Measurements from ENCODE around the gene IL12B.
"Not testable (repeated sequence)": the region's sequence is repeated elsewhere in the genome, so short reads cannot be mapped to it uniquely, and the experiment has no call there.

IL12B gene

DNA sequence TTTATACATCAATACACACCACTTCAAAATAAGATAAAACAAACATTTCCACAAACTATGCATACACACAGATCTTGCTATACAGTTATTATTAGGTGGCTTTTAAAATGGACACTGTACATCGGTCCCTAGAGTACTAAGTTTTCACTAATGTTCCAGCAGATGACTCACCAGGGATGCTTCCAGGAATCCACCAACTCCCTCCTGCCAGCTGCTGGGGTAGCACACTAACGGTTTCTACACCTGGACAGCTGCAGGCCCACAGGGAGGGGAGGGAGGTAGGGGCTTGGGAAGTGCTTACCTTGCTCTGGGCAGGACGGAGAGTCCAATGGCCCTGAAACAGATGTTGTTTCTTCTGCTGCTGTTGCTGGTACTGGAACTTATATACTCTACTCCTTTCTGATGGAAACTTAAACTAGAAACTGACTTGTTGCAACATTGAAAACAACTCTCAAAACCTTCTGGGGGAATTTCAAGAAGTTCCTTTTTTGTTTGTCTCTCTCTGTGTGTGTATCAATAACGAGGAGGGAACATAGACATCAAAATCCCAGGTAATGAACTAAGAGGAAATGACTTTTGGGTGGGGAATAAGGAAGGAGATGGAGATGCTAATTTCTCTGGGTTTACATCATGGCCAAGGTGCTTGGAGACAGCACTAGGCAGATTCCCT is at the start of gene IL12B:
TSS of gene IL12B (minus strand) at position 357 of the 670 bp plus-strand sequence. CDS start 3,705 bp downstream, outside the sequence.
- no peak within 1 kb of the TSS; the same call in none of the 2 replicates for H3K4me3 ChIP-seq (ENCODE audit: low read depth, low read length)
- no peak for DNase-seq (ENCODE audit: low read depth)
- TF ChIP-seq, protein P1, sequence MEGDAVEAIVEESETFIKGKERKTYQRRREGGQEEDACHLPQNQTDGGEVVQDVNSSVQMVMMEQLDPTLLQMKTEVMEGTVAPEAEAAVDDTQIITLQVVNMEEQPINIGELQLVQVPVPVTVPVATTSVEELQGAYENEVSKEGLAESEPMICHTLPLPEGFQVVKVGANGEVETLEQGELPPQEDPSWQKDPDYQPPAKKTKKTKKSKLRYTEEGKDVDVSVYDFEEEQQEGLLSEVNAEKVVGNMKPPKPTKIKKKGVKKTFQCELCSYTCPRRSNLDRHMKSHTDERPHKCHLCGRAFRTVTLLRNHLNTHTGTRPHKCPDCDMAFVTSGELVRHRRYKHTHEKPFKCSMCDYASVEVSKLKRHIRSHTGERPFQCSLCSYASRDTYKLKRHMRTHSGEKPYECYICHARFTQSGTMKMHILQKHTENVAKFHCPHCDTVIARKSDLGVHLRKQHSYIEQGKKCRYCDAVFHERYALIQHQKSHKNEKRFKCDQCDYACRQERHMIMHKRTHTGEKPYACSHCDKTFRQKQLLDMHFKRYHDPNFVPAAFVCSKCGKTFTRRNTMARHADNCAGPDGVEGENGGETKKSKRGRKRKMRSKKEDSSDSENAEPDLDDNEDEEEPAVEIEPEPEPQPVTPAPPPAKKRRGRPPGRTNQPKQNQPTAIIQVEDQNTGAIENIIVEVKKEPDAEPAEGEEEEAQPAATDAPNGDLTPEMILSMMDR (IDR thresholded peaks at IDR 0.05; ENCODE audit: insufficient read depth, low read depth, low read length, missing control alignments): no peak

GRCh38 chr5:159377653-159378052 is 47.4 kb upstream of the IL12B start:
- no peak overlapping the region for H3K4me3 ChIP-seq (ENCODE audit: low read depth, low read length)

GRCh38 chr5:159367866-159368265 is 37.6 kb upstream of the IL12B start:
- DNase-seq (ENCODE audit: low read depth); H3K4me3 ChIP-seq (ENCODE audit: low read depth, low read length): not testable (repeated sequence)

More at GRCh38 chr5:159377653-159378052, 47.4 kb upstream of the IL12B start:
- TF ChIP-seq, protein P1 (IDR thresholded peaks at IDR 0.05; ENCODE audit: insufficient read depth, low read depth, low read length, missing control alignments): no peak
- DNase-seq (ENCODE audit: low read depth): no peak

- H3K4me3 ChIP-seq (ENCODE audit: low read depth, low read length); DNase-seq (ENCODE audit: low read depth): not testable (repeated sequence)
These were observed 36.5 kb upstream of the IL12B start for GRCh38 chr5:159366776-159367175.

DNA sequence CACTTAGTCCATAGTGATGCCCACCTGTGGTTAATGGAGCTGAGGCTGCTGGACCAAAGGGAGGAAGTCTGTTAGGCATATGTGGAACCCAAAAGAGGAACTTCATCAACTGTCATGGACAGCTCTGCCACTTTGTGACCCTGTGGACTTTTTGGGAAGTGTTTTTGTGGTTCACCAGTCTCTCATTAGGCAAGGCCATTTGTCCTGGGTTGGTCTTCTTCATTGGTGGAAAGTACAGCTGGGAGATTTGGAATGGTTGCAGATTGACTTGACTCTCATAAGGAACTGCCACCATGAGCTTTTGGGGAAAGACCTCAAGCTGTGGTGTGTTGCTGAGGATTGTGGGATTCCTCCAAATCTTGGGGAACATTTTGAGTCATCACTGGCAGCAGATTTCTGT is 31.9 kb upstream of the IL12B start:
- TF ChIP-seq, protein P1 (IDR thresholded peaks at IDR 0.05; ENCODE audit: insufficient read depth, low read depth, low read length, missing control alignments): no peak
- DNase-seq (ENCODE audit: low read depth): no peak

DNA sequence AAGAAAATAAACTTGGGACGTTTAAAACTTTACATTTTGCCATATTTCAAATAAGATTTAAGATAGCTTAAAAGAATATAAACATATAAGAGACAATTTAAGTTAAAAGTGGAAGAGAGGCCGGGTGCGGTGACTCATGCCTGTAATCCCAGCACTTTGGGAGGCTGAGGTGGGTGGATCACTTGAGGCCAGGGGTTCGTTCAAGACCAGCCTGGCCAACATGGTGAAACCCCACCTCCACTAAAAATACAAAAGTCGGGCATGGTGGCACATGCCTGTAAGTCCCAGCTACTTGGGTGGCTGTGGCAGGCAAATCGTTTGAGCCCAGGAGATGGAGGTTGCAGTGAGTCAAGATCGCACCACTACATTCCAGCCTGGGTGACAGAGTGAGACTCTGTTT is 29.6 kb upstream of the IL12B start:
- DNase-seq (ENCODE audit: low read depth); H3K4me3 ChIP-seq (ENCODE audit: low read depth, low read length): not testable (repeated sequence)

More for the DNA sequence above, 31.9 kb upstream of the IL12B start:
- no peak overlapping the region for H3K4me3 ChIP-seq (ENCODE audit: low read depth, low read length)

DNA sequence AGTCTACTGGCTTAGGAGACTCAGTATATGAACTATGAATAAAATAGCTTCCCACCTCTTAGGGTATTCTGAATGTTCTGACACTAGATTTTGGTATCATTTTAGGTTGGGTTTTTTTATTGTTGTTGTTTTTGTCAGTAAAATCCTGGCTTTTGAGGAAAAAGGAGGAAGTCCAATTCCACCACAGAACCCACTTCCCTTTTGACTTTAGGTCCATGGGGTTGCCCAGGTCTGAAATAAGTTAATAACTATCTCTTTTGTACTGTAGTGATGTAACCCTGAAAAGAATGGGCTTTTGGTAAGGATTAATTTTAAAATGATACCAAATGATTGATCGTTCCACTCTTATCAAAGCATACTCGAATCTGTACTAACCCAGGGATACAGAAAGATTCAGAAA is 29.1 kb upstream of the IL12B start:
- no peak for DNase-seq (ENCODE audit: low read depth)
- no peak overlapping the region for H3K4me3 ChIP-seq (ENCODE audit: low read depth, low read length)
- TF ChIP-seq, protein P1 (IDR thresholded peaks at IDR 0.05; ENCODE audit: insufficient read depth, low read depth, low read length, missing control alignments): no peak

- DNase-seq (ENCODE audit: low read depth): no peak
- TF ChIP-seq, protein P1 (IDR thresholded peaks at IDR 0.05; ENCODE audit: insufficient read depth, low read depth, low read length, missing control alignments): no peak
- no peak overlapping the region for H3K4me3 ChIP-seq (ENCODE audit: low read depth, low read length)
These were observed 23.5 kb upstream of the IL12B start for GRCh38 chr5:159353661-159354252.

- DNase-seq (ENCODE audit: low read depth): not testable (repeated sequence)
These were observed 20.4 kb upstream of the IL12B start for GRCh38 chr5:159350644-159351043.

GRCh38 chr5:159350216-159350615 is 19.9 kb upstream of the IL12B start:
- H3K4me3 ChIP-seq (ENCODE audit: low read depth, low read length); DNase-seq (ENCODE audit: low read depth): not testable (repeated sequence)

More at GRCh38 chr5:159350644-159351043, 20.4 kb upstream of the IL12B start:
- not testable (repeated sequence) for H3K4me3 ChIP-seq (ENCODE audit: low read depth, low read length)
